Body of pancreas (tissue), 4 donors: ENCODE data around the gene KRT80. TPM values are rescaled to one million over a fixed set of nuclear protein-coding genes. Genes with fewer than 3 reads are reported as not detected.

Experiments used
- ATAC-seq: fragments of 150-250 bp; one replicate; pipeline ENCODE4 v1.9.1; 2016
- DNase-seq, 4 donors: peaks; one replicate each; pipeline ENCODE4 v3.0.0-alpha.2; 2019
- H3K27ac ChIP-seq, 4 donors: fragments of 200-600 bp; sonication (generic); 1 replicate in 3 of 4; 2 replicates in 1 of 4; pipeline versions ENCODE4 v1.5.1 to v1.6.1; 2016 to 2019; ENCODE audit warnings: mild to moderate bottlenecking in 1 of 4, mixed read lengths in 1 of 4, moderate library complexity in 1 of 4
- H3K27me3 ChIP-seq, 2 donors: fragments of 200-600 bp; sonication (generic); one replicate each; pipeline ENCODE4 v1.6.0; 2016; ENCODE audit warnings: mild to moderate bottlenecking in 1 of 2
- H3K36me3 ChIP-seq, 2 donors: fragments of 200-600 bp; sonication (generic); replicated peaks in 1 of 2; 2 replicates each; pipeline ENCODE4 v1.5.1; 2016; ENCODE audit warnings: low read depth in 2 of 2; ENCODE audit not compliant: insufficient read depth in 1 of 2
- H3K4me1 ChIP-seq: fragments of 200-600 bp; sonication (generic); one replicate; pipeline ENCODE4 v1.6.0; 2016
- H3K4me3 ChIP-seq, 2 donors: fragments of 200-600 bp; sonication (generic); 1 replicate in 1 of 2; 2 replicates in 1 of 2; pipeline ENCODE4 v1.5.1; 2016 to 2019
- H3K9me3 ChIP-seq, 3 donors: fragments of 200-600 bp; sonication (generic); 1 replicate in 2 of 3; 2 replicates in 1 of 3; pipeline ENCODE4 v1.5.1; 2016
- POLR2A ChIP-seq, 3 donors: fragments of 450-650 bp; IDR thresholded peaks; one replicate each; pipeline ENCODE4 v1.6.1; 2016; ENCODE audit warnings: antibody characterized with exemption in 3 of 3, mild to moderate bottlenecking in 2 of 3
- WGBS, 2 donors: methylation state at CpG; one replicate each; pipeline ENCODE4 v1.1.5; 2017; 5-methylcytosine and 5-hydroxymethylcytosine counted together
- intact Hi-C: fragments of 100-400 bp; cut with DNase I; formaldehyde crosslinking; loops from one replicate; pipeline ENCODE4 v1.15.1; 2023
- total RNA-seq, 2 donors: library from RNA; depleted of rRNA; stranded (reverse); fragments of >200 nt; gene quantifications; one replicate each; pipeline ENCODE4 v1.1.0, GENCODE V29; 2016
- TF ChIP-seq, protein P1 (sequence below), 7 experiments: fragments of 450-650 bp in 4 of 7; fragments of 200-600 bp in 3 of 7; sonication (generic) in 3 of 7; IDR thresholded peaks; one replicate each; pipeline ENCODE4 v1.5.1; 2016 to 2019; ENCODE audit warnings: antibody characterized with exemption in 7 of 7

KRT80 gene
- total RNA-seq, 2 donors from 2014 or later = 10.2 to 11.9 TPM

GRCh38 chr12:52146822-52147366 is 44.9 kb downstream of the KRT80 start:
- Histone ChIP-seq H3K4me1 (peaks cover 32% of the 10 kb centered on the region), H3K36me3 (no peaks in the 10 kb centered on the region), H3K9me3 (no peaks in the 10 kb centered on the region), H3K27me3 (no peaks in the 10 kb centered on the region), H3K27ac (peak overlapping the region; percentile 57 to 92 (median 85)), H3K4me3 (no peak overlapping the region)
- intact Hi-C loops = no loop called here
- ATAC-seq (no peak), DNase-seq (peak in 1 of 4 donors; percentile 33)
- 68 to 78% methylated on average over 4 to 7 of the region's 11 CpGs for WGBS, 2 donors
- TF ChIP-seq POLR2A (IDR thresholded peaks at IDR 0.05) = no peak
- TF ChIP-seq, protein P1, sequence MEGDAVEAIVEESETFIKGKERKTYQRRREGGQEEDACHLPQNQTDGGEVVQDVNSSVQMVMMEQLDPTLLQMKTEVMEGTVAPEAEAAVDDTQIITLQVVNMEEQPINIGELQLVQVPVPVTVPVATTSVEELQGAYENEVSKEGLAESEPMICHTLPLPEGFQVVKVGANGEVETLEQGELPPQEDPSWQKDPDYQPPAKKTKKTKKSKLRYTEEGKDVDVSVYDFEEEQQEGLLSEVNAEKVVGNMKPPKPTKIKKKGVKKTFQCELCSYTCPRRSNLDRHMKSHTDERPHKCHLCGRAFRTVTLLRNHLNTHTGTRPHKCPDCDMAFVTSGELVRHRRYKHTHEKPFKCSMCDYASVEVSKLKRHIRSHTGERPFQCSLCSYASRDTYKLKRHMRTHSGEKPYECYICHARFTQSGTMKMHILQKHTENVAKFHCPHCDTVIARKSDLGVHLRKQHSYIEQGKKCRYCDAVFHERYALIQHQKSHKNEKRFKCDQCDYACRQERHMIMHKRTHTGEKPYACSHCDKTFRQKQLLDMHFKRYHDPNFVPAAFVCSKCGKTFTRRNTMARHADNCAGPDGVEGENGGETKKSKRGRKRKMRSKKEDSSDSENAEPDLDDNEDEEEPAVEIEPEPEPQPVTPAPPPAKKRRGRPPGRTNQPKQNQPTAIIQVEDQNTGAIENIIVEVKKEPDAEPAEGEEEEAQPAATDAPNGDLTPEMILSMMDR (IDR thresholded peaks at IDR 0.05) = no peak

DNA sequence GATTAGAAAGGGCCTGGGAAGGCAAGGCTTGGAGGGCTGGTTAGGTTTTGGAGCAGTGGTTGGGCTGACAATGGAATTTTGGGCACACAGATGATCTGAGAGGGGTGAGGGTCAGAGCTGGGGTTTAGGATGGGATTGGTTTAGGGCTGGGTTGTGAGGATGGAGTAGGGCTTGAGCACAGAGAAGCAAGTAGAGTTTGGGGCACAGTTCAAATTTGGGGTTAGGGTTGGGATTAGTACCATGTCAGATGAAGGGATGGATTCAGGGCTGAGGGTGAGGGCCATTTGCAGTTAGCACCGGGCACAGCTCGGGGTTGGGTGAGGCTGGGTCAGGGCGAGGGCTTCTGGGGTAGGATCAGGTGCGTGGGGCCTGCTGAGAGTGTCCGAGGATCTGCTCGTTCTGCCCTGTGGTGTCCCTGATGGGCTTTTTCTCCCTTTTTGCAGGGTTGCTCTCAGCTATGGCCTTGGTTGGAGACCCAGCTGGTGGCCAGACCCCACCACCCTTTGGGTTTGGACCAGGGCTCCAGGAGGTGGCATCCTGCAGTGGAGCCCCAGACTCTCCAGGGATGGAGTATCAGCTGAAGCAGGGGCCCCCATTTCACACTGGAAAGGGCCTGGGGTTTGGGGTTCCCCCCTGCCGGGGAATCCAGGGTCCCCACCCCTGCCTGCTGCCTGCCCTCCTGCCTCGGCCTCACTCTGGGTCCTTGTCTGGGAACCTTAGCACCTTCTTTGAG is 45.6 kb downstream of the KRT80 start:
- WGBS, 2 donors = 86 to 95% methylated on average over 7 to 8 of the region's 8 CpGs
- intact Hi-C loops = no loop called here
- peaks cover 30% of the 10 kb centered on the region for H3K4me1 ChIP-seq
- DNase-seq = no peak
- no peaks in the 10 kb centered on the region for H3K36me3 ChIP-seq
- ATAC-seq = no peak
- no peak overlapping the region for H3K4me3 ChIP-seq
- TF ChIP-seq, protein P1 (IDR thresholded peaks at IDR 0.05) = no peak
- no peak for TF ChIP-seq POLR2A (IDR thresholded peaks at IDR 0.05)
- H3K27ac ChIP-seq = peak overlapping the region in 3 of 4 donors; percentile 81 to 92 (median 89)
- H3K27me3 ChIP-seq = no peaks in the 10 kb centered on the region
- no peaks in the 10 kb centered on the region for H3K9me3 ChIP-seq

- WGBS, 2 donors = 82 to 91% methylated on average over 10 to 12 of the region's 18 CpGs
- no peak overlapping the region for H3K27ac ChIP-seq
- TF ChIP-seq, protein P1 (IDR thresholded peaks at IDR 0.05) = no peak
- TF ChIP-seq POLR2A (IDR thresholded peaks at IDR 0.05) = no peak
- no peaks in the 10 kb centered on the region for H3K36me3 ChIP-seq
- H3K27me3 ChIP-seq = no peaks in the 10 kb centered on the region
- no peak overlapping the region for H3K4me3 ChIP-seq
- no peaks in the 10 kb centered on the region for H3K9me3 ChIP-seq
- peaks cover 30% of the 10 kb centered on the region for H3K4me1 ChIP-seq
- ATAC-seq (no peak), DNase-seq (no peak)
- intact Hi-C loops = no loop called here
These were observed 46.4 kb downstream of the KRT80 start for GRCh38 chr12:52145228-52146088.

DNA sequence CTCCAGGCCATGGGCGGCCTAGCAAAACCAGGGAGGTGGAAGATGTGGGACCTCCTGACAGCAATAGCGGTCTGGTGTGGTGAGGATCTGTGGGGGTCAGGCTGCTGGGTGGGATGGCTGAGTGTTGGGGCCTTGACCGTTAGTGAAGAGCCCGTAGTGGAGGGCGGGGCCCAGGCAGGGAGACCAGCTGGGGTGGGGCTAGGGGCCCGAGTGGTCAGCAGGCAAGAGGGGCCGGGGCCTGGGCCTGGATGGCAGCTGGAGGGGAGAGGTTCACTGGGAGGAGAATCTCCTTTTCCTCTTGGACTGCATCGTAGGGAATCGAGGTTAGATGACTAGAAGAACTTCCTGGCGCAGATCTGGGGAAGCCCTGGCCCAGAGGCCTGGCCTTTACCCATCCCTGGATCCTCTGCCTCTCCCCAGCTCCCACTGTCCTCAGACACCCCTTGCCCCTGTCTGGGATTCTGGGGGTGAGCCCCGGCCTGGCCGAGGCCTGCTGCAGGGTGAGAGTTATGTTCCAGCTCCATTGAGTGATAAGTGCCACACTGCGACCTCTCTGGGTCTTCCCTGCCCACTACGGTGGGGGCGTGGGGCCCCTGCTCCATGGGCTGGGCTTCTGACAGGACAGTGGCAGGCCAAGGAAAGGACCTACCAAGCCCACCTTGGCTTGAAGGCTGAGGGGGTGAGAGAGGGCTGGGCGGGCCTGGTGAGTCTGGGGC is 47.1 kb downstream of the KRT80 start:
- no peaks in the 10 kb centered on the region for H3K9me3 ChIP-seq
- no peak for ATAC-seq
- H3K27ac ChIP-seq = no peak overlapping the region
- no peak for DNase-seq
- peaks cover 30% of the 10 kb centered on the region for H3K4me1 ChIP-seq
- H3K27me3 ChIP-seq = no peaks in the 10 kb centered on the region
- 77 to 88% methylated on average over 13 to 16 of the region's 16 CpGs for WGBS, 2 donors
- intact Hi-C loops = no loop called here
- H3K4me3 ChIP-seq = no peak overlapping the region
- TF ChIP-seq, protein P1 (IDR thresholded peaks at IDR 0.05) = no peak
- TF ChIP-seq POLR2A (IDR thresholded peaks at IDR 0.05) = no peak
- no peaks in the 10 kb centered on the region for H3K36me3 ChIP-seq
